ENCODE results near the gene TRMU. TPM values are rescaled to one million over a fixed set of nuclear protein-coding genes. Genes with fewer than 3 reads are reported as not detected.

The TRMU gene
- total RNA-seq, 4 donors from 2014 or later = 19.3 to 62.8 (median 32.8) TPM

DNA sequence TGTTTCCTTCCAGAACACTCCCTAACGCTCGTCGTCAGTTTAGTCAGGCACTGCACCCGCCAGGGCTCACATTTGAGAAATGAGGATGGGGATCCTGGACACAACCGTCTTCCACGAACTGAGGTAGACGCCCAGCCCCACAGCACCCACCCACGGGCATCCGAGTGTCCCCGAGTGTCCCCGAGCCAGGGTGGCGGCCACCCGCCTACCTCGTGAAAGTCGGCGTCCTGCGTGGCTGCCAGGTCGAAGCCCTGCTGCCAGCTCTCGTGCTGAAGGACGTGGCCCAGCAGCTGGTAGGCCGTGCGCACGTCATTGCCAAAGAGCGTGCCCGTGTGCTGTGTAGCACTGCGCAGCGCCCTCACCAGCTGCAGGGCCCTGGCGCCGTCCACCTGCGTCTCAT is 53.6 kb downstream of the TRMU start:
- TF ChIP-seq, protein P1, sequence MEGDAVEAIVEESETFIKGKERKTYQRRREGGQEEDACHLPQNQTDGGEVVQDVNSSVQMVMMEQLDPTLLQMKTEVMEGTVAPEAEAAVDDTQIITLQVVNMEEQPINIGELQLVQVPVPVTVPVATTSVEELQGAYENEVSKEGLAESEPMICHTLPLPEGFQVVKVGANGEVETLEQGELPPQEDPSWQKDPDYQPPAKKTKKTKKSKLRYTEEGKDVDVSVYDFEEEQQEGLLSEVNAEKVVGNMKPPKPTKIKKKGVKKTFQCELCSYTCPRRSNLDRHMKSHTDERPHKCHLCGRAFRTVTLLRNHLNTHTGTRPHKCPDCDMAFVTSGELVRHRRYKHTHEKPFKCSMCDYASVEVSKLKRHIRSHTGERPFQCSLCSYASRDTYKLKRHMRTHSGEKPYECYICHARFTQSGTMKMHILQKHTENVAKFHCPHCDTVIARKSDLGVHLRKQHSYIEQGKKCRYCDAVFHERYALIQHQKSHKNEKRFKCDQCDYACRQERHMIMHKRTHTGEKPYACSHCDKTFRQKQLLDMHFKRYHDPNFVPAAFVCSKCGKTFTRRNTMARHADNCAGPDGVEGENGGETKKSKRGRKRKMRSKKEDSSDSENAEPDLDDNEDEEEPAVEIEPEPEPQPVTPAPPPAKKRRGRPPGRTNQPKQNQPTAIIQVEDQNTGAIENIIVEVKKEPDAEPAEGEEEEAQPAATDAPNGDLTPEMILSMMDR (IDR thresholded peaks at IDR 0.05) = no peak
- ATAC-seq (ENCODE audit: low FRiP score) (no peak), DNase-seq (ENCODE audit: low spot score) (no peak)

DNA sequence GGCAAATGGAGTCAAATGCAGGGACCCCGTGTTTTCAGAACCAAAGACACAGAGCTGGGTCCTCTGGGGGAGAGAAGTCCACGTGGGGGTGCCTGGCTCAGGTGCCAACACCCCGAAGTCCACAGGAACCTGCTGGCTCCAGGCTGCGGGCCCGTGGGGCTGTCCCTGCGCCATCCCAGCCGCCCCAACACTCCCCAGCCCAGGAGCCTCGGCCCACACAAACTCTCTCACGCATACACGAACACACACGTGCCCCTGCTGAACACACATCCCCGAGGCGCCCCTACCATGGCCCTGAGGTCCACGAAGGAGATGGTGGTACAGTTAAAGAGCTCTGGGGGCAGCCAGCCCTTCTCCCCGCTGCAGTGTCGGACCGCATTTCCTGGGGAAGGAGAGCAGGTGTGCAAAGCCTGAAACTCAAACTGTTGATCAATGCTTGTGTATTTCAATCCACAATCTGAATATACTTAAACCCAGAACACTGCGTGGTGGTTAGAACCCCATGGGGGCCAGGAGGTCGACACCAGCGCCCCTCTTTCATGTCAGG is 54.7 kb downstream of the TRMU start:
- TF ChIP-seq, protein P1 (IDR thresholded peaks at IDR 0.05) = no peak
- no peak for ATAC-seq (ENCODE audit: low FRiP score)
- DNase-seq (ENCODE audit: low spot score) = no peak

DNA sequence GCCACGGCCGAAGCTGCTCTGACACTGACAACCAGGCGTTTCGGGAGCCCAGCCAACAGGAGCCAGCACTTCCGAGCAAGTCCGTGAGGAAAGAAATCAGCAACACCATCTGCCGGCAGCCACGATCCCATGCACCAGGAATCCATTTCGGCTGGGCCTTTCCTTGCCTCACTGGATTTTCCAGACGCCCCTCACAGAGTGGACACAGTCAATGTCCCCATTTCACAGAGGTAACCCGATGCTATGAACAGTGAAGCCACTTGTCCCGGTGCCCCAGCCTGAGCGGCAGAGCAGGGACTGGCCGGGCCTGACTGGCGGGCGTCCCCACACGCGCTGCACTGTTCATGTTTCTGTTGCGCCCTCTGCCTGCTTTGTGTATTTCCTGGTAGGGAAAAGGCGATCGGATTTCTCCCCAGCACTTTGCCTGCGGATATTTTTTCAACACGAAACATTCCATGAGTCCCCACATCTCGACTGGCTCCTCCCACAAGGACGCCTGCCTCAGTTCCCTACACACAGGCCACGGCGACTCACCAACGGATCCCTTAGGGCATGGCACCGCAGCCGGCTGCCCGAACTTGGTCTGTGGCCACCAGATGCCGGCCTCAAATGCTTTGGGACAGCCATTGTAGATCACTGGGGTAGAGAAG is 55.3 kb downstream of the TRMU start:
- ATAC-seq (ENCODE audit: low FRiP score) (no peak), DNase-seq (ENCODE audit: low spot score) (no peak)
- TF ChIP-seq, protein P1 (IDR thresholded peaks at IDR 0.05) = no peak

DNA sequence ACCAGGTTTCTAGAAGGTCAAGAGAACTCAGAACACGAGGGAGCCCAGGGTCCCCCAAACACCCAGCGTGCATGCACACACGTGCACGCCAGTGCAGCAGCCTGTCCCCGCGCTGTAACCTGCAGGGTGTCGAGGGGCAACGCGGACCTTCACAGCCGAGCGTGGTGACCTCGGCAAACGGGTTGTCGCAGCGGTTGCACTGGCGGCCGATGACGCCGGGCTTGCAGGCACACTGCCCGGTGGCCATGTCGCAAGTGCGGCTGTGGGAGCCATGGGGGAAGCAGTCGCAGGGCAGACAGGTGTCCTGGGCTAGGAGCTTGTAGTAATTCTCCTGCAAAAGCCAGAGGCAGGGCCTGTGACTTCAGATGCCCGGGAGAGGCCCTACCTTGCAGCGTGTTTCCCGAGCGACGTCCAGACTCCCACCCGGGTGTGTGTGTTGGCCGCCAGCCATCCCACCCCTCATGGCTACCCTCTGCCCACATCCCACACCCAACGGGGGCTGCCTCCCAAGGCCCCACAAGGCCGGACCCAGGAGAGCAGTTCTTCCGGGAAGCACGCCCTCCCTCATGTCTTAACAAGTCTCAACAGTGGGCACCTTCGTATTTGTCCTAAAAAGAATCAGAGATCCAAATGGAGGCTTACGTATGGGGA is 56.1 kb downstream of the TRMU start:
- TF ChIP-seq, protein P1 (IDR thresholded peaks at IDR 0.05) = no peak
- no peak for ATAC-seq (ENCODE audit: low FRiP score)
- no peak for DNase-seq (ENCODE audit: low spot score)

DNA sequence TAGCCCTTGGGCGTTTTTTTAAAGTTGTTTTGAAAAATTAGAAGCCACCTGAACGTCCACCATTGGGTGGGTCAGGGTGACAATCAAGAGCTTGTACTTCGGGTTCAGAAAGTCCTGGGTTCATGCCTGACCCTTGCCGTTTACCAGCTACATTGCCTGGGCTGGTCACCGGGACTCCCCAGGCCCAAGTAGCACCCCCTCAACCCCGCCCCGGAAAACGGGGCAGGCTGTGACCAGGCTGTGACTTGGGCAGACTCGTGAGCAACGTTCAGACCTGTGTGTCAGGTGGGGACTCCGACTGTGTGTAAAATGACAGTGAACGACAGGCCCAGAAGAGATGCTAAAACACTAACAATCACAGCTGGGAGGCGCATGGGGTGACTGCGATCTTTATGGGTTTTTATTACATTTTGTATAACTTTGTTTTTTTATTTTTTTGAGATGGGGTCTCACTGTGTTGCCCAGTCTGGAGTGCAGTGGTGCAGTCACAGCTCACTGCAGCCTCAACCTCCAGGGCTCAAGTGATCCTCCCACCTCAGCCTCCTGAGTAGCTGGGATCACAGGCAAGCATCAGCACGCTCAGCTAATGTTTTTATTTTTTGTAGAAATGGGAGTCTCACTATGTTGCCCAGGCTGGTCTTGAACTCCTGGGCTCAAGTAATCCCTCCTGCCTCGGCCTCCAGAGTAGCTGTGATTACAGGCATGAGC is 56.8 kb downstream of the TRMU start:
- TF ChIP-seq, protein P1 (IDR thresholded peaks at IDR 0.05) = no peak
- ATAC-seq (ENCODE audit: low FRiP score) (no peak), DNase-seq (ENCODE audit: low spot score) (no peak)

DNA sequence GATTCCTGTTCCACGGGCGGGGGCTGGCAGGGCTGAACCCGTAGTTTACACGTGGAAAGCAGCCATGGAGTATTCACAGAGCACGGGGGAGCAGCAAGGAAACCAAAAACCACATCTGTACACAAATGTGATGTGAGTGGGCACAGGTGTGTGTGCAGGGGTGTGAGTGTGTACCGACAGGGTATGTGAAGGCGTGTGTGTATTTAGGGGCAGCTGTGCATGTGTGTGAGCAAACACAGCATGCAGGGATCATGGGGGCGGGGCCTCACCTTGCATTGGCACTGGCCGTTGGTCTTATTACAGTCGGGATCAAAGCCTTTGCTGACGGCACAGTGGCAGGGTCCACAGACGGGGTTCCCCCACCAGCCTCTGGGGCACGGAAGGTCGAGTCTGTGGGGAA is 58.4 kb downstream of the TRMU start:
- DNase-seq (ENCODE audit: low spot score) (no peak), ATAC-seq (ENCODE audit: low FRiP score) (no peak)
- TF ChIP-seq, protein P1 (IDR thresholded peaks at IDR 0.05) = no peak

Measured in omental fat pad (tissue), 4 donors.